NCI-H510A treated with DMSO at 0.1 percent for 48 hours (cell line): Measurements from ENCODE around the gene PGD.
"Not testable (repeated sequence)": the region's sequence is repeated elsewhere in the genome, so short reads cannot be mapped to it uniquely, and the experiment has no call there.

Experiments
- DNase-seq: peaks from one replicate; lab custom pipeline; 2025; lab: John Stamatoyannopoulos, UW

PGD gene

GRCh38 chr1:10399444-10399941 is 629 bp downstream of the PGD start:
- DNase-seq, result no peak

GRCh38 chr1:10400013-10400412 is 1.1 kb downstream of the PGD start:
- peak; percentile 65 for DNase-seq

DNA sequence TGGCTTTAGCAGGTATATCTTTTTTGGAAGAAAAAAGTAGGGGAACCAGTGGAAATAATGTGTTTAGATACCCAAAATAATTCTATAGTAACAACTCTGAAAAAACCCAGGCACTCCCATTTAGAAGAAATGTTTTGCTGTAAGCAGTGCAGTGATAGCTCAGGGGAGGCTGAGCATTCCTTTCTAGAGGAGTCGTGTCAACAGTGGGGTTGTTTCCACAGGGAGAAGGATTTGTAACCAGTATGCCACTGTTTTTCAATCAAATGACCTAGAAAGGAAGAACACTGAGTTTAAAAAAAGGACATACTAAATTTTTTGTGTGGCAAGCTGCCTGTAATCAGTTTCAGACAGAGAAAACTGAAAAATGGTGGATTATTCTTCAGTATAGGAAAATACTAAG is 2.4 kb downstream of the PGD start:
- no peak for DNase-seq

- DNase-seq, result no peak
These were observed 3.9 kb downstream of the PGD start for GRCh38 chr1:10402729-10403274.

DNA sequence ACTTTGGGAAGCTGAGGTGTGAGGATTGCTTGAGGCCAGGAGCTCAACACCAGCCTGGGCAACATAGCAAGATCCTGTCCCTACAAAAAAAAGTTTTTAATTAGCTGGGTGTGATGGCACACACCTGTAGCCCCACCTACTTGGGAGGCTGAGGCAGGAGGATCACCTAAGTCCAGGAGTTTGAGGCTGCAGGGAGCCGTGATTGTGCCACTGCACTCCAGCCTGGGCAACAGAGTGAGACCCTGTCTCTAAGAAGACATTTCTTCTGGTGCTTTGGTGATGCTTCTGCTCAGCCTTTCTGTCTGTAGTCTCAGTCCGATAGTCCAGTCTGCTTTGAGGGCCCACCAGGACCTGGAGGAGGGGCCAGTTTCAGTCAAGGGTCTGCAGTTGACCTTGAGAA is 8.3 kb downstream of the PGD start:
- no peak for DNase-seq

DNA sequence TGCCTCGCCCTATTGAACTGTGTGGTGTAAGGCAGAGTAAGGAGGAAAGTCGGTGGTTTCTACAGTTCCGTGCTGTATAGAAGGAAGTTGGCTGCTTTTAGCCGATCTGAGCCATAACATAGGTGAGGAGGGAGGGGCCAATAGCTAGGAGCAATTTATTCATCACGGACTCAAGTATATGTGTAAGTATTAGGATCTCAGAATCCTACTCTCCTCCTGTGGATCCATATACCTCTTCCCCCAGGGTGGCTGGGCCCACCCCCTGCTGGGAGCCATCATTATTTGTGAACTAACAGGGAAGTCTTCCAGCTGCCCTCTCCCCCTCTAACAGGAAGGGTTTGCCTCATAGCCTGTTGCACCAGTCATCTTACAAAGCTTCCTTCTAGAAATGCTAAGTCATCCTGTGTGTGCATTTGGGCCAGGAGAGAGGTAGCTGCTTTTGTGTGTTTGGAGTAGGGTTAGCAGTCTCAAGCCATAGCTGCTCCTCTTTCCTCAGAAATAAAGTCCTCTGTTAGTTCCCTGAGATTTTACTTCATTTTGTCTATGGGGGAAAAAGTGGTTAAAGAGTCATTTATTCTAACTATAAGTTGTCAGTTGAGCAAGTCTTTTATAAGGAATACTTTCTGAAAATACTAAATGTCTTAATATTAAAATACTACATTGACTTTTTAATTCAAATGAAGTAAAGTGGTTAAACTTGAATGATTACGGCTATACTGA is 16.5 kb downstream of the PGD start:
- no peak for DNase-seq

- not testable (repeated sequence) for DNase-seq
These were observed 17.1 kb downstream of the PGD start for GRCh38 chr1:10415967-10416366.

GRCh38 chr1:10418741-10419140 is 19.9 kb downstream of the PGD start:
- DNase-seq, result not testable (repeated sequence)

GRCh38 chr1:10419351-10419750 is 20.5 kb downstream of the PGD start:
- DNase-seq, result no peak

- no peak for DNase-seq
These were observed 22.8 kb downstream of the PGD start for GRCh38 chr1:10421637-10422036.

DNA sequence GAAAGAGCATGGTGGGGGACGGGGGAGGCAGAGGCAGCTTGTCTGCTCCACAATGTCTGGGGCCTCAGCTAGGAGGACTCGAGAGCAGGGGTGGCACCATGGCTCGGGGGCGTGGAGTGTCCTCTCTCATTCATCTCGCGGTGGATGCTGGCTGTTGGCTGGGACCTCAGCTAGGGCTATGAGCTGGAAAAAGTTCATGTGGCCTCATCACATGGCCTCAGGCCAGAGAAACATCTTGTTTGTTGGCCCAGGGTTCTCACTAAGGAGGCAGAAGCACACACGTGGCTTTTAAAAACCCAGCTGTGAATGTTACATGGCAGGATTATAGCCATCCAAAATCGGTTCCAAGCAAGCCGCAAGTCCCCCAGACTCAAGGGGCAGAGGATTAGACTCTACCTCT is 25.2 kb downstream of the PGD start:
- DNase-seq, result no peak

GRCh38 chr1:10424651-10425050 is 25.8 kb downstream of the PGD start:
- DNase-seq, result no peak

- DNase-seq, result not testable (repeated sequence)
These were observed 27.1 kb downstream of the PGD start for GRCh38 chr1:10425826-10426534.

DNA sequence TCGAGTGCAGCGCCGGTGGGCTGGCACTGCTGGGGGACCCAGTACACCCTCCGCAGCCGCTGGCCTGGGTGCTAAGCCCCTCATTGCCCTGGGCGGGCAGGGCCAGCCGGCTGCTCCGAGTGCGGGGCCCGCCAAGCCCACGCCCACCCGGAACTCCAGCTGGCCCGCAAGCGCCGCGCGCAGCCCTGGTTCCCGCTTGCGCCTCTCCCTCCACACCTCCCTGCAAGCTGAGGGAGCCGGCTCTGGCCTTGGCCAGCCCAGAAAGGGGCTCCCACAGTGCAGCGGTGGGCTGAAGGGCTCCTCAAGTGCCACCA is 27.6 kb downstream of the PGD start:
- not testable (repeated sequence) for DNase-seq

DNA sequence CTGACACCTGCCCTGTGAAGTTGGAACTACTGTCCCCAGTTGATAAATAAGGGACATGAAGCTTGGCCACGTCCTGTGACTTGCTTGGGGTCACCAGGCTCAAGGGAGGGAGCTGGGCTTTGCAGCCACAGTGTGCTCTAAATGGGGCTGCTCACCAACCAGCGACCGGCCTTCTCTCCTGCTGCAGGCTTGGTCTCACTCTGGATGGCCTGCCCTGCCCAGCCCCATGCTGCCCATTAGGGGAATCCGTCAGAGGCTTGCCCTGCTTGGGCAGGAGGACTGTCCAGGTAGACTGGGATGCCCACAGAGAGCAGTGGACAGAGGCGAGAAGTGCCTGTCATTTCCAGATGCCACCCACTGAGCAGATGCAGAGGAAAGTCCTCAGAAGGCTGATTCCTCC is 30.1 kb downstream of the PGD start:
- DNase-seq, result no peak

DNA sequence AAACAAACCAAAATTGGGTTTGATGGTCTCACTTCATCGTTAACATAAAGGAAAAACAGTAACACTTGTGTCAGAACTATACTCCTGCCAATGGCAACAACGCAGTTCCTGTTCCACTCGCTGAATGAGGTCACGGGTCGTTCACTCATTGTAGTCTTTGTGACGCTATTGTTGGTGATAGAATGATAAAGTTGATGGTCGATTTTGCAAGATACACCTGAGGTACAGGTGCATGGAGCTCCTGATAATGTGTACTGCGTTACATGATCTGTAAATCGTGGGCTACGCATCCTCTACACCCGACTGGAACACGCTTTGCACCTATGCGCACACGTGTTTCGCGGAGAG is 31.0 kb downstream of the PGD start:
- DNase-seq, result no peak

GRCh38 chr1:10430216-10431069 is 31.6 kb downstream of the PGD start, which contains the start of gene CENPS:
CENPS (plus strand) TSS chr1:10430433; CDS start chr1:10430518, 85 bp downstream.
- DNase-seq, result peak; percentile 100

DNA sequence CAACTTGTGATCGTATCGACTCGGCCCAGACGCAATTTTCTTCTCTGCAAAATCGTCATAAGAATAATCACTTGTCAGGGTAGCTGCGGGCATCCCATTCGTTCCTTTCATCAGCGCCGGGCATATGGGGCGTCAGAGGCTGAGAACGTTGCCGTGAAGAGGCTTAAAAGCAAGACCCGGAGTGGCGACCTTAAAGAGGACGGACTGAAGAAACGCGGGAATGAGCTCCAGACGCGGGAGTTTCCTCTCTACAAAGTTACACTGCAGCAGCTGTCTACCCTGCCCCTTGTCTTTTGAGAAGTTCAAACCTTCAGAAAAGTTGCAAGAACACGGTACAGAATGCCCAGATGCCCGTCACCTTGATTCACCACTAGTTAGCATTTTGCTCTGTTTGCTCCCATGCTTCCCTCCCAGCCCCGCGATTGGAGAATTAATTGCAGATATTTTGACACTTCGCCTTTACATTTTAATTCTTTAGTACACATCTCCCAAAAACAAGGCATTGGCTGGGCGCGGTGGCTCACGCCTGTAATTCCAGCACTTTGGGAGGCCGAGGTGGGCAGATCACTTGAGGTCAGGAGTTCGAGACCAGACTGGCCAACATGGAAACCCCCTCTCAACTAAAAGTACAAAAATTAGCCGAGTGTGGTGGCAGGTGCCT is 32.3 kb downstream of the PGD start:
- DNase-seq, result peak; percentile 93

DNA sequence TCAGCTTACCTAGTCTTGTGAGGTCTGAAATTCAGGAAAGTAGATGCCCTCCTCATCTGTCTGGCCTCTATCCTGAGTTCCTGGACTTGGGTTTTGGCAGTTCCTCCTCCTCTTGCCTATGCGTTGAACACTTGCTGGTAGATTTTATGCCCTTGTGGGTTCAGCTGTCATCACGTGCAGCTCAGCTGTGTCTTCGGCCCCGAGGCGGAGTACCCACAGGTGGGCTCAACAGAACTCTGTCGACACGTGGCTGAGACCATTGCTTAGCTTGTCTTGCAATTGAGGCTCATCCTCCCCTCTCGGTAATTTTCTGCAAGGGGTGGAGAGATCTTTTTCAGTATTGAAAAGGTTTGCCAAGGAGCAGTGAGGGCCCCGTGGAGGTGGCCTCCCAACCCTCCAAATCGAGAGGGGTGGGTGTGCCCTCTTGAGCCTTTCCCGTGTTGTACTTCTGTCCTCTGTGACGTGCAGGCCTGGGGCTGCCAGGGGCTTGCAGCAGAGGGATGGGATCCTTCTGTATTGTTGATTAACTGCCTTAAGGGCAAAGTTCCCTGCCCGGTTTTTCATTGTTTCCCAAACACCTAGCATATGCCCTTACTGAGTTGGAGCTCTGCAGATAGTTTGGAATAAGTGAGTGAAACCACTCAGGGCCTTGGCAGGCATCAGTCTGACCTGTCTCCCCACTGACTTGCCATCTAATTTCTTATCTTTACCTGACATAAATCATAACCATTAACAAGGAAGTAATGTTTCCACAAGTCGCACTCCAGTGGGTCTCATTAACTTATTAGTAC is 34.2 kb downstream of the PGD start:
- DNase-seq, result no peak

DNA sequence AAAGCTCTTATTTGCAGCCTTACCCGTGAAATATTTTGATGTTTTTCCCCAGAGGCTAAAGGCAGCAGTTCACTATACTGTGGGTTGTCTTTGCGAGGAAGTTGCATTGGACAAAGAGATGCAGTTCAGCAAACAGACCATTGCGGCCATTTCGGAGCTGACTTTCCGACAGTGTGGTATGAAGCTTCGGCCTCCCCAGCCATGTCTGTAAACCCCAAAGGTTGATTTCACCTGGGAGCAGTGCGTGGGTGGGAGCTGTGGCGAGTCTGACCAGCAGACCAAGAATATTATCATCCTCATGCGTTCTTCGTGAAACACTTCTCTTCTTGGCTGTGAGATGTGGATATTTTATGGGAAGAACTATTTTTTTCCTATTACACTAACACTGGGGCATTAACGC is 34.9 kb downstream of the PGD start:
- DNase-seq, result no peak

GRCh38 chr1:10434590-10434989 is 35.7 kb downstream of the PGD start:
- DNase-seq, result no peak
